Mesodermal cell (in vitro differentiated cells): ENCODE data around the gene PRR33.

Source experiments
- H3K27ac ChIP-seq: 2 replicates; pipeline ENCODE4 v1.7.0; 2013; ENCODE audit warnings: mild to moderate bottlenecking, low read depth, low read length, moderate library complexity; ENCODE audit not compliant: severe bottlenecking
- H3K36me3 ChIP-seq: 2 replicates; pipeline ENCODE4 v1.7.1; 2013; ENCODE audit warnings: mild to moderate bottlenecking, low read length, moderate library complexity; ENCODE audit not compliant: control insufficient read depth, insufficient read depth
- H3K4me1 ChIP-seq: one replicate; pipeline ENCODE4 v1.7.1; 2013; ENCODE audit warnings: mild to moderate bottlenecking, low read length; ENCODE audit not compliant: insufficient read depth, control insufficient read depth, poor library complexity, severe bottlenecking
- H3K4me3 ChIP-seq: 2 replicates; pipeline ENCODE4 v1.7.0; 2013; ENCODE audit warnings: low read length, control low read depth, mild to moderate bottlenecking; ENCODE audit not compliant: insufficient read depth, poor library complexity, severe bottlenecking; ENCODE audit errors: extremely low read depth
- H3K9me3 ChIP-seq: 2 replicates; pipeline ENCODE4 v1.7.1; 2013; ENCODE audit warnings: mild to moderate bottlenecking, low read length, moderate library complexity; ENCODE audit not compliant: control insufficient read depth
- WGBS, 2 experiments: methylation state at CpG; one replicate each; pipeline ENCODE4 v1.1.5; 2013; ENCODE audit warnings: missing lambda C conversion rate in 2 of 2; ENCODE audit not compliant: insufficient coverage in 2 of 2; 5-methylcytosine and 5-hydroxymethylcytosine counted together

The PRR33 gene

GRCh38 chr11:1857064-1857463 lies 34.6 kb downstream of the PRR33 start:
- H3K36me3 ChIP-seq = no peaks in the 10 kb centered on the region
- WGBS, 2 experiments = 83 to 89% methylated on average over 7 to 8 of the region's 11 CpGs
- H3K27ac ChIP-seq = no peak overlapping the region
- H3K9me3 ChIP-seq = no peaks in the 10 kb centered on the region
- H3K4me1 ChIP-seq = peaks cover 11% of the 10 kb centered on the region
- no peak overlapping the region for H3K4me3 ChIP-seq

GRCh38 chr11:1856306-1857005 lies 35.2 kb downstream of the PRR33 start:
- H3K4me3 ChIP-seq = no peak overlapping the region
- H3K4me1 ChIP-seq = peaks cover 11% of the 10 kb centered on the region
- no peaks in the 10 kb centered on the region for H3K36me3 ChIP-seq
- 94 to 95% methylated on average over 10 to 13 of the region's 13 CpGs for WGBS, 2 experiments
- H3K27ac ChIP-seq = no peak overlapping the region
- H3K9me3 ChIP-seq = no peaks in the 10 kb centered on the region

- no peak overlapping the region for H3K27ac ChIP-seq
- peaks cover 11% of the 10 kb centered on the region for H3K4me1 ChIP-seq
- H3K36me3 ChIP-seq = no peaks in the 10 kb centered on the region
- 91 to 92% methylated on average over 8 to 11 of the region's 11 CpGs for WGBS, 2 experiments
- no peak overlapping the region for H3K4me3 ChIP-seq
- no peaks in the 10 kb centered on the region for H3K9me3 ChIP-seq
Measured at GRCh38 chr11:1855886-1856265, 35.8 kb downstream of the PRR33 start.

- no peaks in the 10 kb centered on the region for H3K36me3 ChIP-seq
- 80 to 83% methylated on average over 22 to 26 of the region's 26 CpGs for WGBS, 2 experiments
Measured at GRCh38 chr11:1854949-1855885, 36.5 kb downstream of the PRR33 start.

GRCh38 chr11:1854132-1854948 lies 37.4 kb downstream of the PRR33 start:
- H3K4me1 ChIP-seq = peaks cover 11% of the 10 kb centered on the region
- 88 to 93% methylated on average over 13 to 25 of the region's 27 CpGs for WGBS, 2 experiments

More at GRCh38 chr11:1854949-1855885, 36.5 kb downstream of the PRR33 start:
- Histone ChIP-seq H3K4me3 (no peak overlapping the region), H3K27ac (no peak overlapping the region), H3K4me1 (peaks cover 11% of the 10 kb centered on the region), H3K9me3 (no peaks in the 10 kb centered on the region)

GRCh38 chr11:1853376-1854131 lies 38.1 kb downstream of the PRR33 start:
- Histone ChIP-seq H3K36me3 (no peaks in the 10 kb centered on the region), H3K4me1 (peaks cover 11% of the 10 kb centered on the region), H3K27ac (no peak overlapping the region), H3K9me3 (no peaks in the 10 kb centered on the region), H3K4me3 (no peak overlapping the region)
- WGBS, 2 experiments = 91 to 94% methylated on average over 14 to 19 of the region's 19 CpGs

More at GRCh38 chr11:1854132-1854948, 37.4 kb downstream of the PRR33 start:
- Histone ChIP-seq H3K36me3 (no peaks in the 10 kb centered on the region), H3K27ac (no peak overlapping the region), H3K9me3 (no peaks in the 10 kb centered on the region), H3K4me3 (no peak overlapping the region)

GRCh38 chr11:1852877-1853276 lies 38.8 kb downstream of the PRR33 start, which contains the start of gene LSP1:
TSS of gene LSP1 (plus strand) at chr11:1853084. CDS start at chr11:1853145, 61 bp downstream.
- WGBS, 2 experiments = 83 to 92% methylated on average over 10 to 17 of the region's 18 CpGs
- Histone ChIP-seq H3K27ac (no peak within 1 kb of the TSS), H3K9me3 (no peaks in the 10 kb centered on the region), H3K4me1 (peaks cover 11% of the 10 kb centered on the region), H3K36me3 (no peaks in the 10 kb centered on the region), H3K4me3 (no peak within 1 kb of the TSS)

- 89 to 93% methylated on average over 21 to 23 of the region's 25 CpGs for WGBS, 2 experiments
- Histone ChIP-seq H3K36me3 (no peaks in the 10 kb centered on the region), H3K9me3 (no peaks in the 10 kb centered on the region), H3K4me1 (peaks cover 11% of the 10 kb centered on the region), H3K27ac (no peak overlapping the region), H3K4me3 (no peak overlapping the region)
Measured at GRCh38 chr11:1852271-1852876, 39.3 kb downstream of the PRR33 start.

GRCh38 chr11:1851468-1852180 lies 40.1 kb downstream of the PRR33 start:
- Histone ChIP-seq H3K27ac (no peak overlapping the region), H3K4me1 (peaks cover 11% of the 10 kb centered on the region), H3K9me3 (no peaks in the 10 kb centered on the region), H3K36me3 (no peaks in the 10 kb centered on the region), H3K4me3 (no peak overlapping the region)
- WGBS, 2 experiments = 92 to 94% methylated on average over 15 to 16 of the region's 21 CpGs
